Neutrophil (primary cell): ENCODE results near the gene MTHFR.

ENCODE experiments used
- H3K27ac ChIP-seq: fragments of 200-600 bp; sonication (generic); 2 replicates; pipeline ENCODE4 v1.5.1; 2016; ENCODE audit warnings: mild to moderate bottlenecking, moderate library complexity
- H3K27me3 ChIP-seq: fragments of 200-600 bp; sonication (generic); 2 replicates; pipeline ENCODE4 v1.6.0; 2016; ENCODE audit warnings: mild to moderate bottlenecking
- H3K36me3 ChIP-seq: fragments of 200-600 bp; sonication (generic); 2 replicates; pipeline ENCODE4 v1.5.1; 2017
- H3K4me1 ChIP-seq, 2 experiments: fragments of 200-600 bp in 1 of 2; sonication (generic) in 1 of 2; 1 replicate in 1 of 2; 2 replicates in 1 of 2; pipeline versions ENCODE4 v1.5.1 to v1.6.1; 2013 to 2016; ENCODE audit warnings: low read depth in 1 of 2, low read length in 1 of 2, mild to moderate bottlenecking in 1 of 2, moderate library complexity in 1 of 2; ENCODE audit not compliant: control insufficient read depth in 1 of 2, insufficient read depth in 1 of 2
- H3K4me3 ChIP-seq, 2 experiments: fragments of 200-600 bp in 1 of 2; sonication (generic) in 1 of 2; 1 replicate in 1 of 2; 2 replicates in 1 of 2; pipeline ENCODE4 v1.5.1; 2013 to 2016; ENCODE audit warnings: low read depth in 1 of 2, low read length in 1 of 2, mild to moderate bottlenecking in 1 of 2, moderate library complexity in 1 of 2
- H3K9me3 ChIP-seq: fragments of 200-600 bp; sonication (generic); 2 replicates; pipeline ENCODE4 v1.5.1; 2016
- CTCF ChIP-seq: fragments of 200-600 bp; sonication (generic); IDR thresholded peaks from 2 replicates; pipeline ENCODE4 v1.5.1; 2016; ENCODE audit warnings: antibody characterized with exemption

Gene MTHFR

GRCh38 chr1:11805422-11806306, at the start of gene MTHFR, which contains the start of gene CLCN6:
Gene MTHFR (minus strand): TSS chr1:11805964. CDS start chr1:11803116, 2,848 bp downstream.
Gene CLCN6 (plus strand): TSS chr1:11806191. CDS start chr1:11806263, 72 bp downstream.
- Histone ChIP-seq H3K27me3 (no peaks in the 10 kb centered on the region), H3K4me1 (peaks cover 38 to 48% of the 10 kb centered on the region in 2 experiments), H3K36me3 (peaks cover 9% of the 10 kb centered on the region), H3K4me3 (peak within 1 kb of the TSS; percentile 88 to 91), H3K9me3 (no peaks in the 10 kb centered on the region), H3K27ac (peak within 1 kb of the TSS; percentile 87)
- TF ChIP-seq CTCF = peak; percentile 54

- Histone ChIP-seq H3K36me3 (no peaks in the 10 kb centered on the region), H3K9me3 (no peaks in the 10 kb centered on the region), H3K4me1 (peaks cover 9% of the 10 kb centered on the region in 2 experiments), H3K27ac (no peak overlapping the region), H3K27me3 (peaks cover 44% of the 10 kb centered on the region), H3K4me3 (no peak overlapping the region)
- TF ChIP-seq CTCF = no peak
Measured at GRCh38 chr1:11855430-11855829, 49.7 kb upstream of the MTHFR start.

- H3K4me1 ChIP-seq = peaks cover 9% of the 10 kb centered on the region in 2 experiments
- no peaks in the 10 kb centered on the region for H3K36me3 ChIP-seq
- peaks cover 35% of the 10 kb centered on the region for H3K27me3 ChIP-seq
- no peaks in the 10 kb centered on the region for H3K9me3 ChIP-seq
- no peak for TF ChIP-seq CTCF
- no peak overlapping the region for H3K27ac ChIP-seq
- H3K4me3 ChIP-seq = no peak overlapping the region
Measured at GRCh38 chr1:11854519-11854918, 48.8 kb upstream of the MTHFR start.

- no peak overlapping the region for H3K27ac ChIP-seq
- no peak for TF ChIP-seq CTCF
- no peaks in the 10 kb centered on the region for H3K9me3 ChIP-seq
- H3K27me3 ChIP-seq = peaks cover 2% of the 10 kb centered on the region
- peaks cover 9% of the 10 kb centered on the region in 2 experiments for H3K4me1 ChIP-seq
- no peak overlapping the region for H3K4me3 ChIP-seq
- no peaks in the 10 kb centered on the region for H3K36me3 ChIP-seq
Measured at GRCh38 chr1:11851180-11851579, 45.4 kb upstream of the MTHFR start.

GRCh38 chr1:11850156-11850555, 44.4 kb upstream of the MTHFR start:
- Histone ChIP-seq H3K36me3 (peaks cover 4% of the 10 kb centered on the region), H3K4me3 (no peak overlapping the region), H3K4me1 (peaks cover 9% of the 10 kb centered on the region in 2 experiments), H3K9me3 (no peaks in the 10 kb centered on the region), H3K27ac (no peak overlapping the region), H3K27me3 (no peaks in the 10 kb centered on the region)
- TF ChIP-seq CTCF = no peak
